Ovary (tissue), 9 donors: ENCODE results near the gene EHBP1. TPM values are rescaled to one million over a fixed set of nuclear protein-coding genes. Genes with fewer than 3 reads are reported as not detected.

ENCODE experiments used
- DNase-seq, 5 donors: peaks; one replicate each; pipeline ENCODE4 v3.0.0-alpha.2; 2019 to 2020
- H3K27ac ChIP-seq, 2 donors: fragments of 200-600 bp; one replicate each; pipeline versions ENCODE4 v1.5.1 to v1.8.0; 2019 to 2022
- H3K27me3 ChIP-seq: fragments of 200-600 bp; one replicate; pipeline ENCODE4 v1.8.0; 2022
- H3K36me3 ChIP-seq: fragments of 200-600 bp; sonication (generic); one replicate; pipeline ENCODE4 v1.5.1; 2019
- H3K4me1 ChIP-seq: one replicate; pipeline ENCODE4 v1.8.1; 2013; ENCODE audit warnings: mild to moderate bottlenecking, moderate library complexity; ENCODE audit not compliant: insufficient read depth
- H3K4me3 ChIP-seq: fragments of 200-600 bp; sonication (generic); one replicate; pipeline ENCODE4 v1.5.1; 2017
- H3K9me3 ChIP-seq, 2 donors: fragments of 200-600 bp in 1 of 2; sonication (generic) in 1 of 2; one replicate each; pipeline versions ENCODE4 v1.5.1 to v1.8.1; 2013 to 2019; ENCODE audit warnings: mild to moderate bottlenecking in 1 of 2, moderate library complexity in 1 of 2
- CTCF ChIP-seq, 3 donors: fragments of 450-650 bp in 2 of 3; fragments of 200-600 bp in 1 of 3; IDR thresholded peaks; one replicate each; pipeline versions ENCODE4 v1.5.1 to v1.8.0; 2016 to 2022; ENCODE audit warnings: antibody characterized with exemption in 3 of 3, mild to moderate bottlenecking in 1 of 3
- EP300 ChIP-seq: sonication (generic); formaldehyde crosslinking; IDR thresholded peaks from one replicate; pipeline ENCODE4 v1.6.1; 2017; ENCODE audit warnings: antibody characterized with exemption
- POLR2A ChIP-seq: fragments of 450-650 bp; IDR thresholded peaks from one replicate; pipeline ENCODE4 v1.6.1; 2017; ENCODE audit warnings: antibody characterized with exemption, mild to moderate bottlenecking, moderate library complexity
- WGBS, 3 donors: extraction: QIAGEN DNeasy Blood & Tissue Kit in 1 of 3; methylation state at CpG; one replicate each; pipeline versions ENCODE4 v1.1.5 to v1.1.7; 2013 to 2017; 5-methylcytosine and 5-hydroxymethylcytosine counted together
- intact Hi-C, 4 donors: fragments of 100-400 bp; cut with DNase I; formaldehyde crosslinking; loops; one replicate each; pipeline versions ENCODE4 v1.11.0 to v1.15.1; 2022 to 2023
- polyA plus RNA-seq, 2 donors: library from polyadenylated mRNA; stranded (reverse); fragments of 200-250 nt in 1 of 2; fragments of 350-450 nt in 1 of 2; fragmentation: Illumina TruSeq in 1 of 2; extraction: RNeasy Lipid Tissue Mini Kit (QIAGEN cat#74804) in 1 of 2; gene quantifications; one replicate each; pipeline ENCODE4 v1.2.3, GENCODE V29; 2013 to 2014
- small RNA-seq: library from RNA; depleted of rRNA; stranded (forward); fragments of <200 nt; gene quantifications from one replicate; pipeline ENCODE3, GENCODE V24; 2016
- total RNA-seq, 7 donors: library from RNA; depleted of rRNA in 2 of 7; stranded (reverse); fragments of >200 nt in 2 of 7; fragmentation: NEBNext Ultra II Directional in 3 of 7; extraction: Animal tissue kit (Norgen Biotek cat#: 25700) in 3 of 7; gene quantifications; one replicate each; pipeline versions ENCODE4 v1.1.0 to v1.2.4, GENCODE V29; 2016 to 2023
- donor health status: DM: no; HTN: no; CAD: no; lungs with moderate emphysema.
- donor health status: DM: no; HTN: no; CAD: no.
- donor health status: Bipolar disorder and iron deficiency.
- donor health status: DM: yes; HTN: yes; CAD: no.
- donor health status: DM: no; HTN: no; CAD: no.
- donor health status: DM: yes; HTN: yes; CAD: no.

EHBP1 gene
- total and polyA plus RNA-seq, 9 donors: 56.3 to 185 (median 117) TPM

- intact Hi-C loops: no loop called here
- H3K9me3 ChIP-seq: no peaks in the 10 kb centered on the region
- WGBS, 3 donors: 43 to 55% (median 51%) methylated on average over 1 of the region's 1 CpG
These were observed 386.9 kb downstream of the EHBP1 start for GRCh38 chr2:63092401-63092800.

GRCh38 chr2:63092857-63093256, 387.3 kb downstream of the EHBP1 start:
- 0 to 4% (median 0%) methylated on average over 1 of the region's 1 CpG for WGBS, 3 donors
- no peak for TF ChIP-seq EP300
- TF ChIP-seq CTCF (IDR thresholded peaks at IDR 0.05): no peak
- no peak for TF ChIP-seq POLR2A
- Histone ChIP-seq H3K4me3 (no peak overlapping the region), H3K27me3 (no peaks in the 10 kb centered on the region), H3K36me3 (no peaks in the 10 kb centered on the region), H3K4me1 (no peaks in the 10 kb centered on the region), H3K27ac (no peak overlapping the region), H3K9me3 (no peaks in the 10 kb centered on the region)
- intact Hi-C loops: no loop called here
- no peak for DNase-seq

More at GRCh38 chr2:63092401-63092800, 386.9 kb downstream of the EHBP1 start:
- TF ChIP-seq EP300 (no peak), POLR2A (no peak), CTCF (IDR thresholded peaks at IDR 0.05) (no peak)
- Histone ChIP-seq H3K4me1 (no peaks in the 10 kb centered on the region), H3K36me3 (no peaks in the 10 kb centered on the region), H3K27ac (no peak overlapping the region), H3K4me3 (no peak overlapping the region), H3K27me3 (no peaks in the 10 kb centered on the region)
- DNase-seq: no peak

- 71 to 88% (median 81%) methylated on average over 1 of the region's 1 CpG for WGBS, 3 donors
- no peak for TF ChIP-seq EP300
- no peak for TF ChIP-seq CTCF (IDR thresholded peaks at IDR 0.05)
- no peak for TF ChIP-seq POLR2A
- intact Hi-C loops: no loop called here
- Histone ChIP-seq H3K27me3 (no peaks in the 10 kb centered on the region), H3K4me3 (no peak overlapping the region), H3K36me3 (no peaks in the 10 kb centered on the region), H3K27ac (no peak overlapping the region), H3K4me1 (no peaks in the 10 kb centered on the region), H3K9me3 (no peaks in the 10 kb centered on the region)
- DNase-seq: no peak
These were observed 388.0 kb downstream of the EHBP1 start for GRCh38 chr2:63093502-63093901.

Small RNA genes within 50 kb of the gene (small RNA-seq; reads per million reads assigned to genes)
- gene RF00019: not detected

Other genes starting within 250 kb of the EHBP1 start
- 1 to 10 TPM in 6 of 7 donors, under 1 TPM in 1; 0.94 to 2.5 (median 2.1) TPM for gene TMEM17, start 199.5 kb upstream of the EHBP1 start, total RNA-seq
- gene TMEM17, start 199.5 kb upstream of the EHBP1 start, polyA plus RNA-seq: 1 to 10 TPM; 2.6 to 3.0 TPM